NCI-H1694 treated with DMSO at 0.1 percent for 48 hours (cell line): ENCODE measurements around the gene TMEM30B.

Experiments
- DNase-seq: peaks from one replicate; lab custom pipeline; 2025; lab: John Stamatoyannopoulos, UW

TMEM30B gene

DNA sequence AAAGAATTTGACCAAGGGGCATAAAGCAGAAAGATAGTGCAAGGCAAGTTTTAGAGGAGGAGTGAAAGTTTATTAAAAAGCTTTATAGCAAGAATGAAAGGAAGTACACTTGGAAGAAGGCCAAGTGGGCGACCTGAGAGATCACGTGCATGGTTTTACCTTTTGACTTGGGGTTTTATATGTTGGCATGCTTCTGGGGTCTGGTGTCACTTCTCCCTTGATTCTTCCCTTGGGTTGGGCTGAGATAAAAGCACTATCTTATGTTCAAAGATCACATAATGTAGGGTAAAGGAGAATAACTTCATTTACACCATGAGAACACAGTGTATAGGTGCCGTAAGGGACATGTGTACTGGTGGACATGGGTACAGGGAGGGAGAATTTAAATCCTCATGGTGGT lies 17.7 kb upstream of the TMEM30B start:
- no peak for DNase-seq

DNA sequence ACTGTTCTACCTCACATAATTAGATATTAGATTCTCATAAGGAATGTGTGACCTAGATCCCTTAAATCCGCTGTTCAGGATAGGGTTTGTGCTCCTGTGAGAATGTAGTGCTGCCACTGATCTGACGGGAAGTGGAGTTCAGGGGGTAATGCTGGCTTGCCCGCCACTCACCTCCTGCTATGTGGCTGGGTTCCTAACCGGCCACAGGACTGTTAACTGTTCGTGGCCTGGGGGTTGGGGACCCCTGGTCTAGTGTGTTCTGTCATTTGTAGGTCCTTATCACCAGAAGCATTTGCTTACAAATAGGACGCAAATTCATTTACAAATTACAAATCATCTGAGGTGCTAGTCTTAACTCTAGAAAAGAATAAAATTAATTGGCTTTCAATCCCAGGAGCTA lies 16.4 kb upstream of the TMEM30B start:
- DNase-seq: no peak

DNA sequence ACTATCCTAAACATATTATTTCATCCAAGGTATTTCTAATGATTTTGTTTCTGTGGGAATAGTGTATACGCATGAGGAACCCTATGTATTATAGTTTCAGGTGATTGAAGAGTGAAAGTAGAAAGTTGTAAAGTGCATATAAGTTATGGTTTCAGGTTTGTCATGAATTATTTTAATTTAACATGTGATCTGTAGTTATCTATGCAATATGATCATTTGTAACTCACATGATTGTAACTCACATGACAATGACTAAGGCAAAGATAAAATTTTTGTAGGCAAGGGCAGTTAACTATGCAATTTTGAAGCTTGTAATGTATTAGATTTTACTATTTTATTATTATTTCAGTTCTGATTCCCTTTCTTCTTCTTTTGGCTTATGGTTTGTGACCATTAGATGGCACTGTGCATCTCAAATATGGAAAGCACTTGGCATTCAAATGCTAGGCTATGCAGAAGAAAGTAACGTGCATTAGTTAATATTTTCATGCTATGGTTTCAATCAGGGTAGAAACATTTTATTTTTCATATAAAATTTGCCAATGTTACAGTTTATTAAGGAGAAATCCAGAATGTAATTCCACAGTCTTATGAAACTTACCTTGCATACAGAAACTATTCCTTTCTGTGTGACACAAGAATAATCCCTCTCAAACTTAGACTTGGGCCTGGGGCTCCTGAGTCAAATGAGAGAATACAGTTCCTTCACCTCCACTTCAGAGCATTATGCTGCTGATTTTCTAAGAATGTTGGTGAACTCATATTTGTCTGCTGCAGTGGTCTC lies 15.8 kb upstream of the TMEM30B start:
- DNase-seq: peak; percentile 54

DNA sequence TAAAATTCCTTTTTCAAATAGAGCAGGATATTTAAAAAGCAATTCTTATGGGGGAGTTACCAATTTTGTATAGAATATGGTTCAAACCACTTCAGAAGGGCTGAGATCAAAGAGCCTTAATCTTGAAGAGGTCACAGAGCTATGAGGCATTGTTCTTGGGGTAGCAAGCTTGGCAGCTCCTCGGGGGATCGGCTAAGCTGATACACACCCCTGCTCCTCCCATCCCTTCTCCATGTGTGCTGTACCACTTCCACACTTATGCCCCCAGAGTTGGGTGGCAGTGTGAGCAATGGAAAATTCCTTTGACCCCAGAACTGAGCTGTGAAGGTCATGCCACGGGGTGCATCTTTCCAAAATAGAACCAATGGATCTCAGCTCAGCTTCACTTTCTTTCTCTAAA lies 15.0 kb upstream of the TMEM30B start:
- DNase-seq: no peak

DNA sequence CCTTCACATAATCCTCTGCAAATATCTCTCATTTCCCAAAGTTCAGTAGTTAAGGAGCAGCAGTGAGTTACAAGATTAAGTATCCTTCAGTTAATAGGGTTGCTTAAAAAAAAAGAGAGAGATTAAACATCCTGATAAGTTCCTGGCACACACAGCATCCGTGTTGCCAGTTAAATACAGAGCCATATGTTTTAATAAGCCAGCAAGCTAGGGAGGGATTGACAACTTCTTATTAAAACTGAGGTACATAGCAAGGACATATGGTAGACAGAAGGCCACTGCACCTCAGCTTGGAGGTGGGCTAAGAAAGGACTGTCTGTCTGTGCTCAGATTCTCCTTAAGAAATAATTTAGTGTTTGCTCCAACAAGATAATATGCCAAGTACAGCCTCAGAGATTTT lies 9.6 kb upstream of the TMEM30B start:
- DNase-seq: peak; percentile 31

DNA sequence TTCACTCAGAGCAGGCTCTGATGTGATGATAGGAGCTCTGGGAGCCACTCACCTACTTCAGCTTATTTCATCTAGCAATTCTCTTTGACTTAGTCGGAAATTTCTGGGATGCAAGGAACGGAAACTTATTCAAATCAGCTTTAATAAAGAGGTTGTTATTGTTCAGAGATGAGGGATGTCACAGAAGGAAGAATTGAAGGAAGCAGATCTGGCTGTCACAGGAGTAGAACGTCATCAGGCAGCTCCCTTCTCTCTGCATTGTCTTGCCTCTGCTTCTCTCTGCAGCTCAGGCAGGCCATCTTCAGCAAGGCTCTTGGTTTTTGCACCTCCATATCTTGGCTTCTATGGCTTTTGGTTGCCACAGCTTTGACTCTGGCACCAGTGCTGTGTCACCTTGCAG lies 7.6 kb upstream of the TMEM30B start:
- no peak for DNase-seq

DNA sequence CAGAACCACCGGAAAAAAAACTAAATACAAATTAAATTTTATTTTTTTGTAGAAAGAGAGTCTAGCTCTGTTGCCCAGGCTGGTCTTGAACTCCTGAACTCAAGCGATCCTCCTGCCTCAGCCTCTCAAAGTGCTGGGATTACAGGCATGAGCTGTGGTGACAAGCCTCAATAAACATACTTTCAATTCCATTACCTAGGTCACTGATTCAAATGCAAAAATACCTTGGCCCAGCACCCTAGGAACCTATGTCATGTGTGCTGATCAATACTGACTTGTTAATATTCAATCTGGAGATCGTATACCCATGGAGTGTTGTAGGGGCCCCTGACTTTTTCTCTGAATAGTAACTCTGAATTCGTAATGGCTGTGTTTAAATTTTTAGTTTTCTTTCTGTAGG lies 7.1 kb upstream of the TMEM30B start:
- DNase-seq: no peak

DNA sequence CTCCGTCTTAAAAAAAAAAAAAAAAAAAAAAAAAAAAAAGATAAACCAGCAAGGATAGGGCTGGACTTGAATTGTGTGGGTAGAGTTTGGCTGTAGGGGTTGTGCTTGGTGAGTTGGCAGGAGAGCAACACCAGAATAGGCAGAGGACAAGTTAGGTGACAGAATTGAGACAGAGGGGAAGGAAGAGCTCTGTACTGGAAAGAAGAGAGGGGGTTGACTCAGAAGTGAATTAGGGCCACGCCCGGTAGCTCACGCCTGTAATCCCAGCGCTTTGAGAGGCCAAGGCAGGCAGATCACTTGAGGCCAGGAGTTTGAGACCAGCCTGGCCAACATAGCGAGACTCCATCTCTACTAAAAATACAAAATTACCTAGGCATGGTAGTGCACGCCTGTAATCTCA lies 6.1 kb upstream of the TMEM30B start:
- no peak for DNase-seq

DNA sequence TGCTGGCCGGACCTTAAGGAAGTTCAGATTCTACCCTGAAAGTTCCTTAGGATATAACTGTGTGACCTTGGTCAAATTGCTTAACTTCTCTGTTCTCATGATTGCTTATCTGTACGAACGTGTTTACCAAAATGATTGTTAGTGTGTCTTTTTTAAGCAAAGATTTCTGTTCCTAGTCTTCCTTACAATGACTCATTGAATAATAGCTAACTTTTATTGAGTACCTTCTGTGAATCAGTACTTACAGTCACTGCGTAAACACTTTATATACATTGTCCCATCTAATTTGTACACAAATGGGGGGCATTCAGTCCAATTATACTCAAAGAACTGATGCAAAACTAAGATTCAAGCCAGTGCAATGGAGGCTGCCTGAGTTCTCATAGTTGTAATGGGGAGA lies 4.2 kb upstream of the TMEM30B start:
- DNase-seq: no peak

DNA sequence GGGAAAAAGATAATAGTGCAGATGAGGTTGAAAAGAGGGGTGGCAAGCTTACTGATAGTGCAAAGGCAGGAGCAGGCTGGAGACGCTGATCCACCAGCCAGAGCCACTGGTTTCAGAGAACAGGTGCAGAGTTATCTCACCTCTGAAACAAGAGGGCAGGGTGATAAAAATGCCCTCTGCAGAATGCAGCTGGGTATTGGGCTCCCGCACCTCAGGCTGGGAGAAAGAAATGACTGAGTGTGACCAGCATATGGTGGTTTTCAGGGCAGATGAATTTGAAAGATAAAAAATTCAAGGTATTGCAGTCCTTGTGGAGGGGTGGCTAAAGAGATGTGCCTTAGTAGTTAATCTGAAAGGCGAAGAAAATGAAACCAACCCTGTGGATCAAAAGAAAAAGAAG lies 2.9 kb upstream of the TMEM30B start:
- no peak for DNase-seq

DNA sequence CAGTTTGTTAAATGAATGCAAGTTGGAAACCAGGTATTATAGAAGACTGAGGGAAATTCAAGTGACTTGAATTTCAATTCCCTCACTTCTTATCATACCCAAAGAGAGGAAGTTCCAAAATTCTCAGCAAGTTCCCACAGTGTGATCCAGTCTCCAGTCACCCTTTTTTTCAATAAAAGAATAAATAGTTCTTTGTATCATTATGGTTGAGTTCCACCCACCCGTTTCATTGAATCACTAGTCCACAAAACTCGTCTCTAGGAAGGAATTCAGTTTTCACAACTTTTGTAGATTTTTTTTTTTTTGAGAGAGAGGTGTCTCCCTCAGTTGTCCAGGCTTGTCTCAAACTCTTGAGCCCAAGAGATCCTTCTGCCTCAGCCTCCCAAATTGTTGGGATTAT lies 1.6 kb upstream of the TMEM30B start:
- DNase-seq: no peak

DNA sequence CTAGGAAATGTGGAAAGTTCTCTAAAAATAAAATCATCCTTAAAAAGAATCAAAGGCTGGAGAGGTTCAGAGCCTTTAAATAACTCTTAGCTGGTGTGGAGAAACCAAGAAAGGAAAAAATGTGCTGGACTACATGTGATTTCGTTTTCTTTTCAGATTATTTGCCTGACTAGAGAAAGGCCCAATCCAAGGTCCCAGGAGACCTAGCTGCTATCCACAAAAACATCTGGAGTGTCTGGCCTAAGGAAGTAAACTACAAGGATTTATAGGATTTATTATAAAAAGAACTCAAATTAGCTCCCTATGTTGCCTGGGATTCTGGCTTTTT lies 774 bp upstream of the TMEM30B start:
- DNase-seq: no peak

DNA sequence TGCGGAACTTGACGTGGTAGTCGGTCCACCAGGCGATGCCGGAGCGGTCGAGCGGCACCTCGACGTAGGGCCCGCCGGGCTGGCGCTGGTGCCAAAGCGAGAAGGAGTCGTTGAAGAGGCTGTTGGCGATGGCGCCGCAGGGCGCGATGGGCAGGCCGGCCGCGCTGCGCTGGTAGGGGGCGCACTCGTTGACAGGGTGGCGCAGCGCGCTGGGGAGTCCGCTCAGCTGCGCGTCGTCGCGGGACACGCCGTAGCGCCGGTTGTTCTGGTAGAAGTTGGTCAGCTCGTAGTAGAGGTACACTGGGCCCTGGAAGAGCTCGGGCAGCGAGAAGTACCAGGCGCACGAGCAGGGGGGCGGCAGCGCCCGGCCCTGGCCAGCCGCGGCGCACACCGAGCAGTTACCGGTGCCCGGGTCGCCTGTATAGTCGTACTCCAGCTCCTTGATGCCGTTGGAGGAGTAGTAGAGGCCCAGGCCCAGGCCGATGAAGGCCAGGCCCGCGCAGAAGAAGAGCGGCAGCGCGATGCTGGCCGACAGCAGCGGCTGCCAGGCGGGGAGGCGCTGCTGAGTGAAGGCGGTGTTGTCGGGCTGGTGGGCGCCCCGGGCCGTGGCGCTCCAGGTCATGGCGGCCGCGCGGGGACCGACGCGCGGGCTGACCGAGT lies 482 bp downstream of the TMEM30B start:
- DNase-seq: no peak

DNA sequence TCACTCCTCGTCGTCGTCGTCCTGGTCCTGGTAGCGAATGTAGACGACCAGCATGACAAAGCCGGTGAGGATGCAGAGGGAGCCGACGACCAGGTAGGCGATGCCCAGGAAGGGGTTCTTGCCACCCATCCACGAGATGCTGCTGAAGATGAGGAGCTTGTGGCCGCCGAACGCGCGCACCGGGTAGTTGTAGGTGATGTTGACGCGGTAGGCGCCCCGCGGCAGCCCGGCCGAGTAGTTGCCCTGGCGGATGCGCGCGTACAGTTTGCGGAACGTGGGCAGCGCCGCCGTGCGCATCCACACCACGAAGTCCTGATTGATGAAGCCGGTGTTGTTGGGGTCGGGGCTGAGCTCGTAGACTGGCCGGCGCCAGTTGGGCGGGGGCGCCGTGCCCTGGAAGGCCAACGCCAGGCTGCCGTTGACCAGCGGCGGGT lies 1.0 kb downstream of the TMEM30B start:
- no peak for DNase-seq

DNA sequence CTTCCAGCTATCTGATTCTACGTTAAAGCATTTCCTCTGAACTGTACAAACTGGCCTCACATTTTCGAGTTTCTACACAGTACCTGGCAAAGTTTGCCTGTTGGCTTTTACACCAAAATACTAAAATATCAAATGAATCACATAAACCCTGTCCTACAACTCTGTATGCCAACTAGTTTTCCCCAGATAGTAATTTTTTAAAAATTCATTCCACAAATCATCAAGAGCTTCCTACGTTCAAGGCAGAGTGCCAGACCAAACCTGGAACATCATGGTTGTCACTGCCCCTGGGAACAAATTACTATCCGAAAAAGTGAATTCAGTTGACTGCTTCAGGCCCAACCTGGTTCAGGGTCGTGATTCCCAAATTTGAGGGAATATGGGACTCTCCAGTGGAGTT lies 2.1 kb downstream of the TMEM30B start:
- no peak for DNase-seq

DNA sequence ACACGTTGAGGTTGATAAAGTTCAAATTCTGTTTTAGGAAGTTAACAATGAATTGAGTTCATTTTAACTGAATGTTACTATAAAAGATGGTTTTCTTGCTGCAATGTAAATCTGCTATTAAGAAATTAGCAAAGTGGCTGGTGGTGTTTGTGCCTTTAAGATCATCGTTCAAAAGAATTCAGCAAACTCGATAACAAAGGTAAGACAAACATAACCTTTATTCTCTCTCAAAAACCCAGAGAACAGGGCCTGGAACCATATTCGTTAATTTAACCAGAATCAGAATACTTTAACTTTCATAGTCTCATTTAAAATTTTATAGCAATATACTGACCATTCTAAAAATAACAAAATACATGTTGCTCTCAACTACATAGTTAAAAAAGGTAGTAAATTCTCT lies 3.4 kb downstream of the TMEM30B start:
- DNase-seq: no peak

DNA sequence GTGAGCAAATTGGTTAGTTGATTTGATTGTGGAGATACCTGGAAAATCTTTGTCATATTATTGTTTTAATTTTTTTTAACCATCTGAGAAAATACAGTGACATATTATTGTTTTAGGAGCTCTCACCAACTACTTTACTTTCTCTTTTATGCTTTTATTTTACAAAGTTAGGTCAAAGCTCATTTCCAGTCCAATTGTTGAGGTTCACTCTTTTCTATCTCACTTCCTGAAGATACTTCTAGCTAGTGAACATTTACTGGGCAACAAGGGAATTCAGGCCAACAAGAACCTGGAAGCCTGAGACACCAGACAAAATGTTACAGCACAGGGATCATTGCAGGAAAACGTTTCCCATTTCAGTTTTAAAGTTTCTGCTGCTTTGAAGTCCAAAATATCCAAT lies 3.9 kb downstream of the TMEM30B start:
- DNase-seq: no peak

DNA sequence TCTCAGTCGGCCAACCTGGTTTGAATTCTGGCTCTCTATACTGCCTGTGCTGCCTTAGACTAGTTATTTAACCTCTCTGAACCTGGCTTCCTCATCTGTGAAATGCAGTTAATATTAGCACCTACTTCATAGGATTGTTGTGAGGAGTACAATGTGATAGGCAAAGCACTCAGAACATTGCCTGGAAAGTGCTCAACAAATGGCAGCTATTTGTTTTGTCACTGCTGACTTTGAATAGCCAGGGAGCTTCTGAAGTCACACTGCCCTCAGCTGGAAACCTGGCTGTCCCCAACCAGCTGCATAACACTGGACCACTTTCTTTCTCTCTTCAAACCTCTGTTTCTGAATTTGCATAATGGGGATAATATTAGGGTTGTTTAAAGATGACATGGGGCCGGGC lies 9.6 kb downstream of the TMEM30B start:
- DNase-seq: no peak

DNA sequence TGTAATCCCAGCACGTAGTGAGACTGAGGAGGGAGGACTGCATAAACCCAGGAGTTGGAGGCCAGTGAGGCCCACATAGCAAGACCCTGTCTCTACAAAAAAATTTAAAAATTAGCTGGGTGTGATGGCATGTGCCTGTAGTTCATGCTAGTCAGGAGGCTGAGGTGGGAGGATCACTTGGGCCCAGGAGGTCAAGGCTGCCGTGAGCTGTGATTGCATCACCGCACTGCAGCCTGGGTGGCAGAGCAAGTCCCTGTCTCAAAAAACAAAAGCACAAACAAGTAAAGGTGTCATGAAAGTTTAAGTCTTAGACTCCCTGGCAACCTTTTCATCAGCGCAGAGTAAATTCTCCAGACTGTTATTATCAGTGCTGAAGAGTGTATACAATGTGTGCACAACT lies 10.4 kb downstream of the TMEM30B start:
- no peak for DNase-seq

DNA sequence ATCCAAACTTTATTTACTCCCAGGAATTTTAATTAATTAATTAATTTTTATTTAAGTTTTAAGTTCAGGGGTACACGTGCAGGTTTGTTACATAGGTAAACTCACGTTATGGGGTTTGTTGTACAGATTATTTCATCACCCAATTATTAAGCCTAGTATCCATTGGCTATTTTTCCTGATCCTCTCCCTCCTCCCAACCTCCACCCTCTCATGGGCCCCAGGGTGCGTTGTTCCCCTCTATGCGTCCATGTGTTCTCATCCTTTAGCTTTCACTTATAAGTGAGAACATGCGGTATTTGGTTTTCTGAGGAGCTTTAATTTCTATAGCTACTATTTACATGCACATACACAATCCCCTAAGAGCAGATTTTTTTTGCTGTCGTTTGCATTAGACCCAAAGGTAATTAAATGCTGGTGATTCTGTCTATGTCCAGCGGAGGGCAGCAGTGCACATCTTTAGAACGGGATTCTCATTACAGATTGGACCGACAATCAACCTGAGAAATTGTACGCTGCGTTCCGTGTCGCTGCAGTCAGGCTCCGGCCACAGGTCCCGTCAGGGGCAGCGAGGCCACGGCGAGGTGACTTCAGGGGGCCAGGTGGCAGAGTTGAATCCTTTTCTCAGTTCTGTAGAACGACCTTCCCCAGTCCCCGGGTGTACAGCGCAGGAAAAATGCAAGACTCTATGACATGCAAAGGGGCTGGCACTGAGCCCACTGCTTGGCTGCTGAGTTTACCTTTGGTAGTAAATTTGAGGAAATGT lies 11.6 kb downstream of the TMEM30B start:
- peak; percentile 93 for DNase-seq

DNA sequence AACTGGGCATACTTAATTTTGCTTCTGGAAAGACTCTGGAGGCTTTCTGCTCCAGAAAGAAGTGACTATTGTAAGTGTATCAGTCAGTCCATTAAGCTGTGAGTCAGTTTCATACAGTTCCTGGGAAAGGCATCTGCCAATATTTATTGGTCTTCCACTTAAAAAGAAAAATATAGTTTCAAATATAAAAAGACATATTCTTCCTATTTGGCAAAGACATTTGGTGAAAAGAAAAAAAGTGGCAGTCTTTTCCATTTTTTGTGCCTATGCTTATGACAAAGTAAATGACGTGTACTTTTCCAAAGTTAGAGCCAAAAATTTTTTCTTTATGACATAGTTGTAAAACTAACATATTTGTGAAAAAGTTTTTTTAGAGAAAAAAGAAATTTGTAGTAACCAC lies 12.3 kb downstream of the TMEM30B start:
- no peak for DNase-seq

DNA sequence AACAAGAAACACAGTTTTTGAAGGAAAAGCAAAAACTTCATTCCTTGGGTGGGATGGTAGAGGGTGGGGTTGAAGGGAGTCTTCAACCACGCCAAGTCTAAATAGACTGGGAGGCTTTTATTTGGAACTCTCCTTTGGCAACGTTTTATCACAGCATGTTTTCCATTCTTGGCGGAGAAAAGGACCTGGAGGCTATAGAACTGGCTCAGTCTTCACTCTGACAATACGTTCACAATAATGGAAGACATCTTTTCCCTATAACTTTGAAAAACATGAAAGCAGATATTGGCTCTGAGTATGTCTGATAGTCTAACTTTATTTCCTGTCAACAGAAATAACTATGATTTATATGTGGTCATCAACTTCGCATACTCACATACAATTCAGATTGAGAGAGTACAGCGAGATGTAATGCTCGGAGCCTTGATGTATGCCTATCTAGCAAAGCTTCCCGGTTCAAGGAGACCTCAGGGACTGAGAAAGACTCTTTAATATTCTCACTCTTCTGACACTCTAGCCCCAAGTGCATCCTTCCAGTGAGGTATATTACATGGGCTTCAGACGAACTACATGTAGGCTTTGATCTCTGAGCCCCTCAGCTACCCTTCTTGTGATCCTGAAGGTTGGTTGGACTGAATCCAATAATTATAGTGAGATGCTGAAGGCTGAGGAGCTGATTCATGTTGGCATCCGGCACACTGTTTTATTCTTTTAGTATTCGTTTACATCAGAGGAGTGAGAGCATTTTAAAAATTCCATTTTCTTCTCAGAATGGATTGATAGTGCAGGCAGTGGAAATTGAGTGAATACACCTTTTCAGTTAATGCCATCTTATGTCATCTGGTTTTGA lies 14.0 kb downstream of the TMEM30B start:
- no peak for DNase-seq
